Renal cortex interstitium (tissue), 11 donors: ENCODE measurements around the gene RBM47. TPM values are rescaled to one million over a fixed set of nuclear protein-coding genes. Genes with fewer than 3 reads are reported as not detected.
A peak's percentile ranks its signal among the peaks of the same experiment; 100 is the strongest.
"Not testable (repeated sequence)": the region's sequence is repeated elsewhere in the genome, so short reads cannot be mapped to it uniquely, and the experiment has no call there.

ENCODE experiments used
- DNase-seq, 11 donors: peaks; one replicate each; pipeline ENCODE4 v3.0.0-alpha.2; 2013; ENCODE audit warnings: low read depth in 9 of 11, low spot score in 4 of 11; ENCODE audit errors: extremely low read depth in 1 of 11
- polyA plus RNA-seq, 3 donors: library from polyadenylated mRNA; unstranded; fragments of 120-200 nt; gene quantifications; one replicate each; pipeline ENCODE4 v1.2.1, GENCODE V29; 2013; ENCODE audit not compliant: insufficient read length in 3 of 3

Gene RBM47
- polyA plus RNA-seq, 3 donors: 73.9 to 116 (median 87.4) TPM

- no peak for DNase-seq
Observed at GRCh38 chr4:40552536-40552935, 77.1 kb downstream of the RBM47 start.

DNA sequence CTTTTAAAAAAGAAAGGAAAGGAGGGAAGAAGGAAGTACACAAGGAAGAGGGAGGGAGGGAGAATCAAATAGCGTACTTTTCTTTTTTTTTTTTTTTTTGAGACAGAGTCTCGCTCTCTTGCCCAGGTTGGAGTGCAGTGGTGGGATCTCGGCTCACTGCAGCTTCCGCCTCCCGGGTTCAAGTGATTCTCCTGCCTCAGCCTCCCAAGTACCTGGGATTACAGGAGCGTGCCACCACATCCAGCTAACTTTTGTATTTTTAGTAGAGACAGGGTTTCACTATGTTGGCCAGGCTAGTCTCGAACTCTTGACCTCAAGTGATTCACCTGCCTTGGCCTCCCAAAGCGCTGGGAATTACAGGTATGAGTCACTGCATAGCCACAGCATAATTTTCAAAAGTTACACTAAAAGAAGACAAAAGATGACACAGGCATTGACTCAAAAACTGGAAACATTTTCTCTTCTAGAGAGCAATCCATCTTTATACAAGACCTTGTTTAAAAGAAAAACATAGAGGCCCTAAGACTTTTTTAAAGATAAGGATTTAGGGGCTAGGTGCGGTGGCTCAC is 78.0 kb downstream of the RBM47 start:
- not testable (repeated sequence) for DNase-seq

DNA sequence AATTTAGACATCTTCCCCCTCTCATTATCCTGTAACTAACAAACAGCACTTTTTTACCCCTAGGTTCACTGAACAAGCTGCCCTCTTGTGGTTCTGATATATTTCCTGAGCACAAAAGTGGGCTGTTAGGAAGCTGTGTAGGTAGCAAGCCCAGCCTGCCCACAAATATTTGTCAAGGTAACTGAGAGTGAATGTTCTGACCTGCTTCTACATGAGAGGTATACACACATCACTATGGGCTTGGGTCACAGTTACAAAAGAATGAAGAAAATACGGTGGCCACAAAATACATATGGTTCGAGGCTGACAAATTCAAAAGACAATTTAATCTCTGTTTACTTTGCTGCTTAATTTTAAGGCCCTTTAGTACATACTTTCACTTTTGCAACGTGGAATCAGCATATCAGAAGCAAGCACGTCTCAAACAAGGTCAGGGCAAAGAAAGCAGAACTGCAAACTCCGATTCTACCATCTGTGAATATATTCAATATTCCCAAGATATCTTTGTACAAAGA is 78.7 kb downstream of the RBM47 start:
- DNase-seq: peak in 1 of 11 donors; percentile 39

DNA sequence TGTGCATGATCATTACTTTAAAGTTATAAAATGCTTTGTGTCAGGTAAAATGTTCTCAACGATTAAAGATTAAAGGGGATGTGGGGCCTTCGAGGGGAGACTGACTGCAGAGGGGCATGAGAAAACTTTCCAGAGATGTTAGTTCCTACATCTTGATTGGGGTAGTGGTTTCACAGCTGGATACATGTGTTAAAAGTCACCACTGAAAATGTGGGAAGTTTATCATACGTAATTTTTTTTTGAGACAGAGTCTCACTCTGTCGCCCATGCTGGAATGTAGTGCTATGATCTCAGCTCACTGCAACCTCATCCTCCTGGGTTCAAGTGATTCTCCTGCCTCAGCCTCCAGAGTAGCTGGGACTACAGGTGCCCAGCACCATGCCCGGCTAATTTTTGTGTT is 79.5 kb downstream of the RBM47 start:
- DNase-seq: no peak

GRCh38 chr4:40548256-40548655 is 81.4 kb downstream of the RBM47 start:
- DNase-seq: no peak

DNA sequence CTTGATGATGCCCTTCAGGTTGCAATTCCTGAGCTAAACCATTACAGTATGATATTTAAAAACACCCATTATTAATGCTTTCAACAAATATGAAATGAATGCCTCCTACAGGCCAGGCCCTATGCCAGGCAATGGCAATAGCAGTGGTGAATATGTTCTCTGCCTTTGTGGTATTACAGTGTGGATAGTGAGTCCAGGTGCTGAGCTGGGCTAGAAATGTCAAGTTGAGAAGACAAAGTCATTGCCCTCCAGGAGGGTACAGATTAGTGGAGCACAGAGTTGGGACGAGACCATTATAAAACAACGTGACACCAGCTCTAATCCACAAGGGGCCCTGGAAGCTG is 81.9 kb downstream of the RBM47 start:
- no peak for DNase-seq

DNA sequence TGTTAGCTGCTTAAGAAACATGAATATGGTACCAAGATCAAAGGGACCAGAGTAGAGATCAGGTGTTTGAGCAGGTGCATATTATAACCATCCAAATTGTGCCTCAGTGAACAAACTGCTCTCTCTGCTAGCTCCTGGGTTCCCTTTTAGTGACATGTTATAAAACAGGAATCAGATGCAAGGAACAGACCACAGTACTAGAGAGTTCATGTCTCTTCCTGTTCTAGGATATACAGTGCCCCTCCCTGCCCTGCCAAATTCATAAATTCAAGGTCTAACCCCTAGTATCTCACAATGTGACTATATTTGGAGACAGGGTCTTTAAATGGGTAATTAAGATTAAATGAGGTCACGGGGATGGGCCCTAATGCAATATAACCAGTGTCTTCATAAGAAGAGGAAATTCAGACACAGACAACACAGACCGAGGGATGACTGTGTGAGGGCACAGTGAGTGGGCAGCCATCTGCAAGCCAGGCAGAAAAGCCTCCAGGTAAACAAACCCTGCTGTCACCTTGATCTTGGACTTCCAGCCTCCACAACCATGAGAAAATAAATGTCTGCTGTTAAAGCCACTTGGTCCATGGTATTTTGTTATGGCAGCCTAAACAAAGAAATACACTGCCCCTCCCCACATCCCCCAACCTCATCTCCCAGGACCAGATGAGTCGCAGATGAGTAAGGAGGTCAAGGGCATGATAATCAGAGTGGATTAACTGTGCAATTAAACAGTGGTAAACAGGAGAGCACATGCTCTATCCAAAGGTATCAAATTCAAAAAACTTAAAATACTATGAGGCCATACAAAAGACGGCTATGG is 82.5 kb downstream of the RBM47 start:
- DNase-seq: no peak

GRCh38 chr4:40546506-40546905 is 83.2 kb downstream of the RBM47 start:
- peak in 2 of 11 donors; percentile 58 to 78 for DNase-seq

DNA sequence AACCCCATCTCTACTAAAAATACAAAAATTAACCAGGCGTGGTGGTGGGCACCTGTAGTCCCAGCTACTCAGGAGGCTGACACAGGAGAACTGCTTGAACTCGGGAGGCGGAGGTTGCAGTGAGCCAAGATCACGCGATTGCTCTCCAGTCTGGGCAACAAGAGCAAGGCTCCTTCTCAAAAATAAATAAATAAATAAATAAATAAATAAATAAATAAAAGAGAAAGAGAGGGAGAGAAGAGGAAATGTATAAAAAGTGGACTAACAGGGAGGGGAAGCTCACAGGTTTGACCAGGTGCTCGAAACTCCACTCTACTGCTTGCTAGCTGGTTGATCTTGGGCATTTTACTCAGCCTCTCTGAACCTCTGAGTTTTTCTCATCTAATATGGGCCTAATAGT is 84.2 kb downstream of the RBM47 start:
- not testable (repeated sequence) for DNase-seq

GRCh38 chr4:40544221-40544620 is 85.4 kb downstream of the RBM47 start:
- DNase-seq: no peak

- no peak for DNase-seq
Observed at GRCh38 chr4:40540800-40541199, 88.9 kb downstream of the RBM47 start.

GRCh38 chr4:40536032-40536431 is 93.6 kb downstream of the RBM47 start:
- no peak for DNase-seq

GRCh38 chr4:40531636-40532023 is 98.0 kb downstream of the RBM47 start:
- DNase-seq: no peak

DNA sequence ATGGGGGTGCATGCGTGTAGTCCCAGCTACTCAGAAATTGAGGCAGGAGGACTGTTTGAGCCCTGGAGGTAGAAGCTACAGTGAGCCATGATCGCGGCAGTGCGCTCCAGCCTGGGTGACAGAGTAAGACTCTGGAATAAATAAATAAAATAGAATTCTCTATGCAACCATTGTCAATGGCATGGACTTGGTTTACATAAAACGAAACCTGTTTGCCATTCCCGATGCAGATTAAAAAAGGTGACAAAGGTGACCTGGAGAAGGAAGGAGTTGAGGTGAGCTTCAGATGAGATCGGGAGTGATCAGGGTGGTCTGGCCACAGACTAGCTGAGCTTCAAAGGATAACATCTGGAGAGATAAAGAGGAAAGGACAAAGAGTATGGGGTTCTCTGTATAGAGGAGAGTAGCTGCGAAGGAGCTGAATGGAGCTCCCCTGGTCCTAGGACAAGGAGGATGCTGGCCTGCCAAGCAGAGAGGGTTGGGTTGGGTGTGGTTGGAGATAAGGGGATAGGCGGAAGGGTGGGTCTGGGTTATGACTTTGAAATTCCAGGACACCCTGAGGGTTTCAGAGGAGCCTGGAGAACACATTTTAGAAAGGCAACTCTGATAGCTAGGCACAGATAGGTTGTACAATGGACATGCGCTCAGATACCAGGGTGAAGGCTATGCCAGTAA is 98.6 kb downstream of the RBM47 start:
- no peak for DNase-seq

GRCh38 chr4:40526741-40527140 is 102.9 kb downstream of the RBM47 start:
- no peak for DNase-seq

DNA sequence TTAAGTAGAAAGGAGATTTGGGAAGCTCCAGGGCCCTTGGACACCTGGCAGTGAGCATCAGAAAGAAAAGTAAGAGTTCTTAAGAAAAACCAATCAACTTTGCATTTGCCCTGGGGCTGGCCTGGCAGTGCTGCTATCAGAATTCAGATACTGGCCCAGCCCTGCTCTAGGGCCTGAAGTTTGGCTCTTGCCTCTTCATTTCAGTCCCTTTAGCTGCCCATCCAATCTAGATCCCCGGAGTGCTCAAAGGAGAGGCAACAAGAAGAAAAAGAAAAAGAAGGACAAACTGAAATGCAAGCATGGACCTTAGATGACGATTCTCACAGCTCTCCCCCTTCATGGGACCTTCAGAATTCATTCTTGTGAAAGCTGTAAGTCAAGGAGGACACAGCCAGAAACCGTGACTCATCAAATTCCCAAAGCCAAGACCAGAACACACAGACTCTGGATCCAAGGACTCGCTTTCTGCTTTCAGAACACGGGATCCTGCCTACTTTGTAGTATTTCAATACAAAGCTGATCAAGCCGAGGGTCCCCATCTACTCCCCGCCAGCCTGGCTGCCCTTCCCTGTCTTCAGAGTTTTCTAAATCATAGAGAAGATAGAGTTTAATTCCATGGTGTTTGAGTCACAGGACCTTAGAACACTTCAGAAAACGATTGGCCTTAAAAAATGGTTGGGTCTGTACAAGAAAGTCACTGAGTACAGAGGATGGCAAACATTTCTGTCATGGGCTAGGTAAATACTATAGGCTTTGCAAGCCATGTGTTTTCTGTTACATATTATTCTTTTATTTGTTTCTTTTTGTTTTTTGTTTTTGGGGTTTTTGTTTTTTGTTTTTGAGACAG is 103.7 kb downstream of the RBM47 start:
- DNase-seq: no peak

GRCh38 chr4:40524366-40525041 is 105.2 kb downstream of the RBM47 start:
- no peak for DNase-seq

- DNase-seq: no peak
Observed at GRCh38 chr4:40523581-40523980, 106.1 kb downstream of the RBM47 start.

GRCh38 chr4:40521957-40522356 is 107.7 kb downstream of the RBM47 start:
- DNase-seq: no peak
